K562 (cell line): ENCODE results near the gene YPEL2. TPM values are rescaled to one million over a fixed set of nuclear protein-coding genes. Genes with fewer than 3 reads are reported as not detected.

Experiments used
- CBFA2T3 ChIP-seq: fragments of 450-650 bp; IDR thresholded peaks from 2 replicates; pipeline ENCODE4 v1.6.1; 2017
- COPS2 ChIP-seq: fragments of 450-650 bp; conservative IDR thresholded peaks from 2 replicates; pipeline ENCODE4 v1.6.1; 2016; ENCODE audit warnings: mild to moderate bottlenecking, moderate library complexity
- FOS ChIP-seq: IDR thresholded peaks from 3 replicates; pipeline ENCODE4 v1.6.1; 2011; ENCODE audit not compliant: insufficient read length; ENCODE audit errors: extremely low read depth
- GABPA ChIP-seq: fragments of 200-800 bp; sonication (Bioruptor generic); conservative IDR thresholded peaks from 2 replicates; pipeline ENCODE4 v1.6.1; 2016; ENCODE audit warnings: low read depth, missing genetic modification characterization, missing compliant biosample characterization
- KLF6 ChIP-seq: fragments of 250-450 bp; sonication (Bioruptor Pico); IDR thresholded peaks from 2 replicates; pipeline ENCODE4 v1.4.0; 2020; ENCODE audit warnings: mild to moderate bottlenecking, moderate library complexity, borderline replicate concordance
- MEF2A ChIP-seq: IDR thresholded peaks from 2 replicates; pipeline ENCODE4 v1.6.1; 2011; ENCODE audit warnings: low read depth, mild to moderate bottlenecking, low read length, moderate library complexity; ENCODE audit not compliant: control insufficient read depth
- NCOA4 ChIP-seq: fragments of 450-650 bp; IDR thresholded peaks from 2 replicates; pipeline ENCODE4 v1.6.1; 2018; ENCODE audit warnings: mild to moderate bottlenecking; ENCODE audit not compliant: partially characterized antibody
- NR4A1 ChIP-seq, 2 experiments: fragments of 250-450 bp in 1 of 2; fragments of 450-650 bp in 1 of 2; sonication (Bioruptor Pico) in 1 of 2; IDR thresholded peaks; 2 replicates each; pipeline versions ENCODE4 v1.4.0 to v1.6.1; 2016 to 2020; ENCODE audit warnings: mild to moderate bottlenecking in 2 of 2, missing compliant biosample characterization in 1 of 2, missing genetic modification characterization in 1 of 2, moderate library complexity in 1 of 2
- REST ChIP-seq, 2 experiments: fragments of 450-650 bp; formaldehyde crosslinking in 1 of 2; IDR thresholded peaks; 2 replicates each; pipeline versions ENCODE4 v1.4.0 to v1.6.1; 2014 to 2020; ENCODE audit warnings: mild to moderate bottlenecking in 2 of 2, borderline replicate concordance in 1 of 2, low read depth in 1 of 2
- SMARCA5 ChIP-seq: fragments of 450-650 bp; IDR thresholded peaks from 2 replicates; pipeline ENCODE4 v1.6.1; 2016
- SPI1 ChIP-seq: IDR thresholded peaks from 2 replicates; pipeline ENCODE4 v1.6.1; 2011; ENCODE audit warnings: low read depth, low read length, control low read depth, borderline replicate concordance
- WHSC1 ChIP-seq: IDR thresholded peaks from one replicate; pipeline ENCODE4 v1.6.1; 2012; ENCODE audit warnings: low read length, control low read depth, inconsistent platforms
- ZNF589 ChIP-seq: fragments of 200-800 bp; sonication (Bioruptor generic); IDR thresholded peaks from 2 replicates; pipeline ENCODE4 v1.6.1; 2016; ENCODE audit warnings: low read depth, missing genetic modification characterization, missing compliant biosample characterization
- polyA plus RNA-seq, 8 experiments: library from polyadenylated mRNA; depleted of rRNA in 4 of 8; stranded (reverse) in 5 of 8; unstranded in 3 of 8; fragments of >200 nt; fragmentation: Nextera tagmentation in 2 of 8; fragmentation: Illumina TruSeq in 1 of 8; extraction: Ambion mirVana in 2 of 8; extraction: Trizol in 1 of 8; gene quantifications; 2 replicates each; pipeline versions ENCODE4 v1.2.1 to v1.2.3, GENCODE V29; 2011 to 2014; ENCODE audit warnings: inconsistent platforms in 1 of 8, missing spikeins in 1 of 8
- total RNA-seq, 7 experiments: library from RNA; depleted of rRNA in 6 of 7; stranded (reverse); fragments of >200 nt in 6 of 7; fragmentation: Illumina TruSeq in 2 of 7; extraction: Trizol in 2 of 7; gene quantifications; 2 replicates each; pipeline versions ENCODE4 v1.2.1 to v1.2.3, GENCODE V29; 2011 to 2021; ENCODE audit warnings: low replicate concordance in 1 of 7
- TF ChIP-seq, protein P1 (sequence below): sonication (generic); formaldehyde crosslinking; IDR thresholded peaks from 2 replicates; pipeline ENCODE4 v1.8.0; 2022; ENCODE audit warnings: missing genetic modification reagents, mild to moderate bottlenecking, borderline replicate concordance
- TF ChIP-seq, protein P2 (sequence below): fragments of 450-650 bp; IDR thresholded peaks from 2 replicates; pipeline ENCODE4 v1.6.1; 2018; ENCODE audit warnings: mild to moderate bottlenecking, low read depth; ENCODE audit not compliant: partially characterized antibody

YPEL2 gene
- total and polyA plus RNA-seq, 9 of the 15 experiments (the other 6 are each of a cell fraction or from before 2014, with no cell fraction given) = 0.11 to 2.4 (median 0.47) TPM

DNA sequence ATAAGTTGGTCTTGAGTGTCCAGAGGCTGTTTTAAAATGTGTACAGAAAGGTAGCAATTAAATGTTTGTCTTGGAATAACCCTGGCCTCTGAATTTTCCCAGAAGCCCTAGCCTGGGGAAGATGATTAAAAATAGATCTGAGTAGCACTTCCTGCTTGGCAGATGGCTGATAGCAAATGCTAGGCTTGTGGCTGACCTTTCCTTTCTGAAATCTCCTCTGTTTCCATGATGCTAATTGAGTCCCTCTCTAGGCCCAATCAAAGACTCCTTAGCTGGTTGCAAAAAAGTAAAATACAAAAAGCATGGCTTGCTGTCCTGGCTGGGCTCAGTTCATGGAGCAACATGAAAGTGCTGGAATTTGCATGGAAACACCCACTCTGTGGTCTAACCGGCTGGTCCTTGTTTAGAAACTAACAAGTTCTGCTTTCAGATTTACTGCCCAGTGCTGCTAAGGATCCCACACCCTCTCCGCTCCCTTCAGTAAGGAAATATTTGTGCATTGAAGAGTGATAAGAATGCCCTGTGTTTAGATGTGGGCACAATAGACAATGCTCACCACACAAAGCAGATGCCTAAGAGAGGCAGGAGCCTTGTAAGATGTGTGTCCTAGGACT is 40.8 kb downstream of the YPEL2 start (continued):
- TF ChIP-seq, protein P1, sequence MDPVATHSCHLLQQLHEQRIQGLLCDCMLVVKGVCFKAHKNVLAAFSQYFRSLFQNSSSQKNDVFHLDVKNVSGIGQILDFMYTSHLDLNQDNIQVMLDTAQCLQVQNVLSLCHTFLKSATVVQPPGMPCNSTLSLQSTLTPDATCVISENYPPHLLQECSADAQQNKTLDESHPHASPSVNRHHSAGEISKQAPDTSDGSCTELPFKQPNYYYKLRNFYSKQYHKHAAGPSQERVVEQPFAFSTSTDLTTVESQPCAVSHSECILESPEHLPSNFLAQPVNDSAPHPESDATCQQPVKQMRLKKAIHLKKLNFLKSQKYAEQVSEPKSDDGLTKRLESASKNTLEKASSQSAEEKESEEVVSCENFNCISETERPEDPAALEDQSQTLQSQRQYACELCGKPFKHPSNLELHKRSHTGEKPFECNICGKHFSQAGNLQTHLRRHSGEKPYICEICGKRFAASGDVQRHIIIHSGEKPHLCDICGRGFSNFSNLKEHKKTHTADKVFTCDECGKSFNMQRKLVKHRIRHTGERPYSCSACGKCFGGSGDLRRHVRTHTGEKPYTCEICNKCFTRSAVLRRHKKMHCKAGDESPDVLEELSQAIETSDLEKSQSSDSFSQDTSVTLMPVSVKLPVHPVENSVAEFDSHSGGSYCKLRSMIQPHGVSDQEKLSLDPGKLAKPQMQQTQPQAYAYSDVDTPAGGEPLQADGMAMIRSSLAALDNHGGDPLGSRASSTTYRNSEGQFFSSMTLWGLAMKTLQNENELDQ (CRISPR knock-in tag) = no peak
- TF ChIP-seq SPI1 (peak; percentile 29; the same call in 1 of the 2 replicates), CBFA2T3 (peak; percentile 9; the same call in 1 of the 2 replicates), WHSC1 (no peak), COPS2 (no peak), GABPA (tag) (peak; percentile 37; the same call in 1 of the 2 replicates), MEF2A (peak; percentile 20; the same call in 1 of the 2 replicates), NR4A1 (CRISPR knock-in tag; IDR thresholded peaks at IDR 0.05) (no peak), NR4A1 (tag; IDR thresholded peaks at IDR 0.05) (no peak), NCOA4 (no peak), REST (IDR thresholded peaks at IDR 0.05; ENCODE audit: borderline replicate concordance) (0 out of 2 replicates have a peak, but pooled peaks have one; percentile 5), REST (CRISPR knock-in tag; IDR thresholded peaks at IDR 0.05; ENCODE audit: low read depth) (no peak), ZNF589 (CRISPR knock-in tag) (peak; percentile 64; the same call in 1 of the 2 replicates), KLF6 (CRISPR knock-in tag) (0 out of 2 replicates have a peak, but pooled peaks have one; percentile 61), SMARCA5 (no peak), FOS (no peak)
- TF ChIP-seq, protein P2, sequence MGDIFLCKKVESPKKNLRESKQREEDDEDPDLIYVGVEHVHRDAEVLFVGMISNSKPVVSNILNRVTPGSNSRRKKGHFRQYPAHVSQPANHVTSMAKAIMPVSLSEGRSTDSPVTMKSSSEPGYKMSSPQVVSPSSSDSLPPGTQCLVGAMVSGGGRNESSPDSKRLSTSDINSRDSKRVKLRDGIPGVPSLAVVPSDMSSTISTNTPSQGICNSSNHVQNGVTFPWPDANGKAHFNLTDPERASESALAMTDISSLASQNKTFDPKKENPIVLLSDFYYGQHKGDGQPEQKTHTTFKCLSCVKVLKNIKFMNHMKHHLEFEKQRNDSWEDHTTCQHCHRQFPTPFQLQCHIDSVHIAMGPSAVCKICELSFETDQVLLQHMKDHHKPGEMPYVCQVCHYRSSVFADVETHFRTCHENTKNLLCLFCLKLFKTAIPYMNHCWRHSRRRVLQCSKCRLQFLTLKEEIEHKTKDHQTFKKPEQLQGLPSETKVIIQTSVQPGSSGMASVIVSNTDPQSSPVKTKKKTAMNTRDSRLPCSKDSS = no peak
